ENCODE results near the gene DMTF1.

DMTF1 gene

DNA sequence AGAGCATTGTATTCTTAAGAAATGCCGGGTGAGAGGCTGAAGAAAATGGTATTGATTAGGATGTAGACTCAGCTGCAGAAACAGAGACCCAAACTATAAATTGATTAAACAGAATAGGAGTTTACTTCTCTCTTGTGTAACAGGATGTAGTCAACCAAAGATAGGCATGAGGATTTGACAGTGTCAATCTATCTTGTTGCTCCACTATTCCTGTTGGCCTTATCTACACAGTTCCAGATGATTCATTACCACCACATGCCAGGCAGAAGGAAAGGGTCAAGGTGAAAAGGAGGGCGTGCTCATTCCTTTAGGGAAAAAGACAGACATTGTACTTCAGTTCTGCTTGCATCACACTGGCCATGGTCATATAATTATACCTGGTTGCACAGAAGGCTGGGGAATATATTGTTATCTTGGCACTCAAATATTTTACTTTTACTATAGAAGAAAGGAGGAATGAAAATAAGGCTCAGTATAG is 11.9 kb upstream of the DMTF1 start:
- Histone ChIP-seq H3K27ac (replicated peaks) (no peak overlapping the region), H3K27me3 (ENCODE audit: insufficient read depth, poor library complexity, severe bottlenecking) (peaks cover 4% of the 10 kb centered on the region), H3K4me3 (replicated peaks; ENCODE audit: insufficient read depth, low read length) (no peak overlapping the region)
- TF ChIP-seq CTCF (IDR thresholded peaks at IDR 0.05; ENCODE audit: insufficient read depth, low read length), result no peak
- TF ChIP-seq SPI1 (IDR thresholded peaks at IDR 0.05; ENCODE audit: borderline replicate concordance, low read depth), result no peak
- TF ChIP-seq, protein P1, sequence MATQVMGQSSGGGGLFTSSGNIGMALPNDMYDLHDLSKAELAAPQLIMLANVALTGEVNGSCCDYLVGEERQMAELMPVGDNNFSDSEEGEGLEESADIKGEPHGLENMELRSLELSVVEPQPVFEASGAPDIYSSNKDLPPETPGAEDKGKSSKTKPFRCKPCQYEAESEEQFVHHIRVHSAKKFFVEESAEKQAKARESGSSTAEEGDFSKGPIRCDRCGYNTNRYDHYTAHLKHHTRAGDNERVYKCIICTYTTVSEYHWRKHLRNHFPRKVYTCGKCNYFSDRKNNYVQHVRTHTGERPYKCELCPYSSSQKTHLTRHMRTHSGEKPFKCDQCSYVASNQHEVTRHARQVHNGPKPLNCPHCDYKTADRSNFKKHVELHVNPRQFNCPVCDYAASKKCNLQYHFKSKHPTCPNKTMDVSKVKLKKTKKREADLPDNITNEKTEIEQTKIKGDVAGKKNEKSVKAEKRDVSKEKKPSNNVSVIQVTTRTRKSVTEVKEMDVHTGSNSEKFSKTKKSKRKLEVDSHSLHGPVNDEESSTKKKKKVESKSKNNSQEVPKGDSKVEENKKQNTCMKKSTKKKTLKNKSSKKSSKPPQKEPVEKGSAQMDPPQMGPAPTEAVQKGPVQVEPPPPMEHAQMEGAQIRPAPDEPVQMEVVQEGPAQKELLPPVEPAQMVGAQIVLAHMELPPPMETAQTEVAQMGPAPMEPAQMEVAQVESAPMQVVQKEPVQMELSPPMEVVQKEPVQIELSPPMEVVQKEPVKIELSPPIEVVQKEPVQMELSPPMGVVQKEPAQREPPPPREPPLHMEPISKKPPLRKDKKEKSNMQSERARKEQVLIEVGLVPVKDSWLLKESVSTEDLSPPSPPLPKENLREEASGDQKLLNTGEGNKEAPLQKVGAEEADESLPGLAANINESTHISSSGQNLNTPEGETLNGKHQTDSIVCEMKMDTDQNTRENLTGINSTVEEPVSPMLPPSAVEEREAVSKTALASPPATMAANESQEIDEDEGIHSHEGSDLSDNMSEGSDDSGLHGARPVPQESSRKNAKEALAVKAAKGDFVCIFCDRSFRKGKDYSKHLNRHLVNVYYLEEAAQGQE (IDR thresholded peaks at IDR 0.05; ENCODE audit: insufficient replicate concordance, low read depth), result no peak
- TF ChIP-seq POLR2AphosphoS5 (IDR thresholded peaks at IDR 0.05; ENCODE audit: low read depth), result no peak
- no peak for TF ChIP-seq GABPA (IDR thresholded peaks at IDR 0.05; ENCODE audit: low read depth)
- no peak for DNase-seq (ENCODE audit: low read depth in 1 of 2, low spot score in 1 of 2)

DNA sequence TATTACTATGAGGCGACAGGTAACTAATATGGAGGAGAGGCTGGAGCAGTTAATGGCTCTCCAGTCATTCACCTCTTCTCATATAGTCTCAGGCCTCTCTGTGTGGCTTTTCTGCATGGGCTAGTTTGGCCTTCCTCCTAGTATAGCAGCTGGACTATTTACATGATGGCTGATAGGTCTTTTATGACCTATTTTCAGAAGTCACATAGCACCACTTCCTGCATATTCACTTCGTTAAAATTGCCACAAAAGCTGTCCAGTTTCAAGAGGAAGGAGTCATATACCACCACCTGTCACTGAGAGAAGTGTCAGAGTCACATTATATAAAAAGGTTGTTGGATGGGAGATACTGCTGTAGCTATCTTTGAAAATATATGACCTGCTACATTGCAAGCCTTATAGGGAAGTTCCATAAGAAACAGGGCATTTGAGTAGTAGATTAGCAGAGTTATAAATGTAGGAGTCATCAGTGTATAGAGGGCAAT is 8.0 kb upstream of the DMTF1 start:
- Histone ChIP-seq H3K27me3 (ENCODE audit: insufficient read depth, poor library complexity, severe bottlenecking) (peaks cover 4% of the 10 kb centered on the region), H3K4me3 (replicated peaks; ENCODE audit: insufficient read depth, low read length) (no peak overlapping the region), H3K27ac (replicated peaks) (no peak overlapping the region)
- TF ChIP-seq, protein P1 (IDR thresholded peaks at IDR 0.05; ENCODE audit: insufficient replicate concordance, low read depth), result no peak
- TF ChIP-seq SPI1 (IDR thresholded peaks at IDR 0.05; ENCODE audit: borderline replicate concordance, low read depth), result no peak
- TF ChIP-seq POLR2AphosphoS5 (IDR thresholded peaks at IDR 0.05; ENCODE audit: low read depth), result no peak
- DNase-seq (ENCODE audit: low read depth in 1 of 2, low spot score in 1 of 2), result no peak

DNA sequence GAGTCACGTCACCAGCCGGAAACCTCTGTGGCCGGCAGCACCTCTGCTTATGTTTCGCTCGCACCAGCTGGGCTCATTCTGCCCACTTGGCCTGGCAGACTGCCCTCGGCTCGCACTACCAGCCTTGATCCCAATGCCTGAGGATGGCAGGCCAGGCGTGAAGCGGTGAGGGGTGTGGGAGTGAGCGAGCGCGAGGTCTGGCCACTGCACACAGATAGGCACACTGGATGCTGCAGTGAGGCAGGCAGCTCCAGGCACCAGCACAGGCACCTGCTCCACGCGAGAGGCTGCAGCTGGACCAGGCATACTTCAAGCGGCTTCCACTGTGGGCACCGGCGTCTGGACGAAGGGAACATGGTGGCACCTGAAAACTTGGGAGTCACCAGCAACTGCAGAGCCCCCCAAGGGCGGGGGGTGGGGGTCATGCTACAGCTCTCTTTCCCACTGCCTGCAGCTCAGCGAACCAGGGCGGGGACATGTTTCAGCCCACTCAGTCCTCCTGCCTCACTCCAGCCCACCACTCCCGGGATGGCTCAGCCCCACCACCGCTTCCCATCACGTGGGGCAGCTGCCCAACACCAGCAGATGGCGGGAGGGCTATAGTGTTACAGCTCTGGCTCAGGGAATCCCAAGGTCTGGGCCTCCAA is 5.4 kb upstream of the DMTF1 start:
- H3K27me3 ChIP-seq (ENCODE audit: insufficient read depth, poor library complexity, severe bottlenecking), result no peaks in the 10 kb centered on the region
- H3K27ac ChIP-seq (replicated peaks), result no peak overlapping the region
- TF ChIP-seq CTCF (IDR thresholded peaks at IDR 0.05; ENCODE audit: insufficient read depth, low read length) (no peak), POLR2AphosphoS5 (IDR thresholded peaks at IDR 0.05; ENCODE audit: low read depth) (no peak), GABPA (IDR thresholded peaks at IDR 0.05; ENCODE audit: low read depth) (no peak), SPI1 (IDR thresholded peaks at IDR 0.05; ENCODE audit: borderline replicate concordance, low read depth) (no peak)
- TF ChIP-seq, protein P1 (IDR thresholded peaks at IDR 0.05; ENCODE audit: insufficient replicate concordance, low read depth), result no peak
- DNase-seq (ENCODE audit: low read depth in 1 of 2, low spot score in 1 of 2), result no peak
- no peak overlapping the region for H3K4me3 ChIP-seq (replicated peaks; ENCODE audit: insufficient read depth, low read length)

Measured in HL-60 (cell line).